ENCODE data around the gene SPRR4. TPM values are rescaled to one million over a fixed set of nuclear protein-coding genes. Genes with fewer than 3 reads are reported as not detected.

Gene SPRR4
- total and polyA plus RNA-seq, 3 donors from 2014 or later, result 0.81 to 9.5 (median 8.4) TPM

- no peak overlapping the region for H3K4me3 ChIP-seq
- DNase-seq, result no peak
- H3K9me3 ChIP-seq, result no peaks in the 10 kb centered on the region
- H3K27me3 ChIP-seq, result no peaks in the 10 kb centered on the region
- H3K4me1 ChIP-seq, result no peaks in the 10 kb centered on the region
- H3K36me3 ChIP-seq (ENCODE audit: low read depth, missing control alignments), result no peaks in the 10 kb centered on the region
- intact Hi-C loops (cut with DNase I; ENCODE audit: low total_unique reads), result no loop called here
- H3K27ac ChIP-seq, result no peak overlapping the region
- no peak for TF ChIP-seq POLR2A (IDR thresholded peaks at IDR 0.05)
- TF ChIP-seq CTCF (IDR thresholded peaks at IDR 0.05), result no peak
- 90 to 96% methylated on average over 2 of the region's 2 CpGs for WGBS, 2 donors
Observed at GRCh38 chr1:152986578-152986977, 16.1 kb downstream of the SPRR4 start.

- intact Hi-C loops (cut with DNase I; ENCODE audit: low total_unique reads), result no loop called here
- Histone ChIP-seq H3K4me3 (no peak overlapping the region), H3K27ac (no peak overlapping the region), H3K9me3 (no peaks in the 10 kb centered on the region), H3K27me3 (no peaks in the 10 kb centered on the region), H3K4me1 (no peaks in the 10 kb centered on the region), H3K36me3 (ENCODE audit: low read depth, missing control alignments) (no peaks in the 10 kb centered on the region)
- no peak for DNase-seq
- TF ChIP-seq POLR2A (IDR thresholded peaks at IDR 0.05), result no peak
- TF ChIP-seq CTCF (IDR thresholded peaks at IDR 0.05), result no peak
- 70 to 81% methylated on average over 6 of the region's 6 CpGs for WGBS, 2 donors
Observed at GRCh38 chr1:152993186-152993585, 22.7 kb downstream of the SPRR4 start.

- 33 to 38% methylated on average over 1 of the region's 1 CpG for WGBS, 2 donors
- Histone ChIP-seq H3K4me1 (no peaks in the 10 kb centered on the region), H3K27ac (no peak overlapping the region), H3K36me3 (ENCODE audit: low read depth, missing control alignments) (no peaks in the 10 kb centered on the region), H3K9me3 (no peaks in the 10 kb centered on the region), H3K4me3 (no peak overlapping the region), H3K27me3 (no peaks in the 10 kb centered on the region)
- intact Hi-C loops (cut with DNase I; ENCODE audit: low total_unique reads), result no loop called here
- TF ChIP-seq CTCF (IDR thresholded peaks at IDR 0.05) (no peak), POLR2A (IDR thresholded peaks at IDR 0.05) (no peak)
- no peak for DNase-seq
Observed at GRCh38 chr1:152995842-152996241, 25.4 kb downstream of the SPRR4 start.

- Histone ChIP-seq H3K4me1 (no peaks in the 10 kb centered on the region), H3K4me3 (no peak overlapping the region), H3K27me3 (no peaks in the 10 kb centered on the region), H3K9me3 (no peaks in the 10 kb centered on the region), H3K27ac (no peak overlapping the region), H3K36me3 (ENCODE audit: low read depth, missing control alignments) (no peaks in the 10 kb centered on the region)
- TF ChIP-seq POLR2A (IDR thresholded peaks at IDR 0.05) (no peak), CTCF (IDR thresholded peaks at IDR 0.05) (no peak)
- 40 to 45% methylated on average over 3 to 5 of the region's 5 CpGs for WGBS, 2 donors
- no peak for DNase-seq
- intact Hi-C loops (cut with DNase I; ENCODE audit: low total_unique reads), result no loop called here
Observed at GRCh38 chr1:152996633-152997400, 26.4 kb downstream of the SPRR4 start.

GRCh38 chr1:152997901-152998300, 27.5 kb downstream of the SPRR4 start:
- no peaks in the 10 kb centered on the region for H3K4me1 ChIP-seq
- no peaks in the 10 kb centered on the region for H3K27me3 ChIP-seq
- intact Hi-C loops (cut with DNase I; ENCODE audit: low total_unique reads), result no loop called here
- DNase-seq, result no peak
- H3K27ac ChIP-seq, result no peak overlapping the region
- TF ChIP-seq POLR2A (IDR thresholded peaks at IDR 0.05) (no peak), CTCF (IDR thresholded peaks at IDR 0.05) (no peak)
- no peaks in the 10 kb centered on the region for H3K9me3 ChIP-seq
- 54 to 61% methylated on average over 7 of the region's 7 CpGs for WGBS, 2 donors
- H3K4me3 ChIP-seq, result no peak overlapping the region
- no peaks in the 10 kb centered on the region for H3K36me3 ChIP-seq (ENCODE audit: low read depth, missing control alignments)

Measured in testis (tissue), 3 donors.